Gastrocnemius medialis (tissue), 4 donors: ENCODE results near the gene KDM3A.

Source experiments
- CTCF ChIP-seq, 5 experiments: fragments of 450-650 bp in 3 of 5; fragments of 200-600 bp in 2 of 5; sonication (generic) in 2 of 5; IDR thresholded peaks in 4 of 5; conservative IDR thresholded peaks in 1 of 5; 1 replicate in 4 of 5; 2 replicates in 1 of 5; pipeline ENCODE4 v1.5.1; 2016 to 2019; ENCODE audit warnings: antibody characterized with exemption in 5 of 5, mild to moderate bottlenecking in 3 of 5, moderate library complexity in 3 of 5
- POLR2A ChIP-seq, 2 donors: fragments of 450-650 bp; IDR thresholded peaks; one replicate each; pipeline ENCODE4 v1.6.1; 2017; ENCODE audit warnings: antibody characterized with exemption in 2 of 2, mild to moderate bottlenecking in 2 of 2, moderate library complexity in 2 of 2

- no peak for TF ChIP-seq CTCF (IDR thresholded peaks at IDR 0.05 in 4 of 5, conservative IDR thresholded peaks at IDR 0.05 in 1 of 5)
- TF ChIP-seq POLR2A (IDR thresholded peaks at IDR 0.05), result no peak
Observed at GRCh38 chr2:86411396-86411795, 29.8 kb upstream of the KDM3A start.
